Spleen (tissue), 11 donors: ENCODE measurements around the gene CDKN2A. TPM values are rescaled to one million over a fixed set of nuclear protein-coding genes. Genes with fewer than 3 reads are reported as not detected.

Experiments
- DNase-seq: peaks from one replicate; pipeline ENCODE4 v3.0.0-alpha.2; 2020
- H3K27ac ChIP-seq, 8 donors: fragments of 200-600 bp; sonication (generic) in 7 of 8; 1 replicate in 4 of 8; 2 replicates in 4 of 8; pipeline versions ENCODE4 v1.5.0 to v1.8.0; 2016 to 2021; ENCODE audit warnings: inconsistent platforms in 4 of 8, mild to moderate bottlenecking in 4 of 8, moderate library complexity in 1 of 8
- H3K27me3 ChIP-seq, 7 donors: fragments of 200-600 bp; sonication (generic) in 6 of 7; replicated peaks in 1 of 7; 1 replicate in 4 of 7; 2 replicates in 3 of 7; pipeline versions ENCODE4 v1.5.0 to v1.8.0; 2016 to 2021; ENCODE audit warnings: inconsistent platforms in 3 of 7, mild to moderate bottlenecking in 1 of 7
- H3K36me3 ChIP-seq, 6 donors: fragments of 200-600 bp; sonication (generic) in 5 of 6; 1 replicate in 4 of 6; 2 replicates in 2 of 6; pipeline versions ENCODE4 v1.5.0 to v1.8.0; 2016 to 2021; ENCODE audit warnings: inconsistent platforms in 2 of 6
- H3K4me1 ChIP-seq, 6 donors: fragments of 200-600 bp; sonication (generic) in 5 of 6; 1 replicate in 3 of 6; 2 replicates in 3 of 6; pipeline versions ENCODE4 v1.5.0 to v1.8.0; 2016 to 2021; ENCODE audit warnings: inconsistent platforms in 3 of 6
- H3K4me3 ChIP-seq, 8 donors: fragments of 200-600 bp; sonication (generic) in 7 of 8; 1 replicate in 4 of 8; 2 replicates in 4 of 8; pipeline versions ENCODE4 v1.5.0 to v1.8.0; 2016 to 2021; ENCODE audit warnings: inconsistent platforms in 4 of 8, mild to moderate bottlenecking in 4 of 8, moderate library complexity in 2 of 8
- H3K9me3 ChIP-seq, 8 donors: fragments of 200-600 bp; sonication (generic) in 7 of 8; 1 replicate in 4 of 8; 2 replicates in 4 of 8; pipeline versions ENCODE4 v1.5.0 to v1.8.0; 2016 to 2021; ENCODE audit warnings: inconsistent platforms in 4 of 8
- POLR2A ChIP-seq, 3 donors: fragments of 450-650 bp; IDR thresholded peaks; one replicate each; pipeline ENCODE4 v1.5.1; 2017; ENCODE audit warnings: antibody characterized with exemption in 3 of 3, mild to moderate bottlenecking in 1 of 3
- POLR2AphosphoS5 ChIP-seq, 3 donors: sonication (generic); formaldehyde crosslinking; IDR thresholded peaks; one replicate each; pipeline ENCODE4 v1.5.1; 2017; ENCODE audit warnings: antibody characterized with exemption in 3 of 3
- WGBS, 5 donors: extraction: QIAGEN DNeasy Blood & Tissue Kit in 3 of 5; methylation state at CpG; one replicate each; pipeline versions ENCODE4 v1.1.5 to v1.1.7; 2013 to 2018; 5-methylcytosine and 5-hydroxymethylcytosine counted together
- intact Hi-C: fragments of 100-400 bp; cut with DNase I; formaldehyde crosslinking; loops from one replicate; pipeline ENCODE4 v1.15.0; 2023; ENCODE audit warnings: low total_unique reads
- polyA plus RNA-seq, 3 donors: library from polyadenylated mRNA; stranded (reverse); fragments of 200-250 nt; gene quantifications; one replicate each; pipeline ENCODE4 v1.2.1, GENCODE V29; 2013
- total RNA-seq, 7 donors: library from RNA; depleted of rRNA in 3 of 7; stranded (reverse); fragments of >200 nt in 3 of 7; fragmentation: NEBNext Ultra II Directional in 4 of 7; extraction: Animal tissue kit (Norgen Biotek cat#: 25700) in 4 of 7; gene quantifications; one replicate each; pipeline versions ENCODE4 v1.1.0 to v1.2.1, GENCODE V29; 2016 to 2021
- TF ChIP-seq, protein P1 (sequence below), 11 experiments: fragments of 200-600 bp in 7 of 11; fragments of 450-650 bp in 4 of 11; sonication (generic) in 4 of 11; IDR thresholded peaks in 8 of 11; conservative IDR thresholded peaks in 3 of 11; 1 replicate in 7 of 11; 2 replicates in 4 of 11; pipeline versions ENCODE4 v1.4.0 to v1.8.0; 2016 to 2021; ENCODE audit warnings: antibody characterized with exemption in 11 of 11, inconsistent platforms in 4 of 11, mild to moderate bottlenecking in 1 of 11
- donor health status: healthy with polysubstance abuse.
- donor health status: DM: no; HTN: no; CAD: no; lungs with moderate emphysema.
- donor health status: DM: no; HTN: no; CAD: no.
- donor health status: Bipolar disorder and iron deficiency.
- donor health status: healthy.
- donor health status: DM: no; HTN: no; CAD: no.
- donor health status: DM: yes; HTN: yes; CAD: no.

Gene CDKN2A
- total and polyA plus RNA-seq, 10 donors: 2.3 to 19.7 (median 7.0) TPM

DNA sequence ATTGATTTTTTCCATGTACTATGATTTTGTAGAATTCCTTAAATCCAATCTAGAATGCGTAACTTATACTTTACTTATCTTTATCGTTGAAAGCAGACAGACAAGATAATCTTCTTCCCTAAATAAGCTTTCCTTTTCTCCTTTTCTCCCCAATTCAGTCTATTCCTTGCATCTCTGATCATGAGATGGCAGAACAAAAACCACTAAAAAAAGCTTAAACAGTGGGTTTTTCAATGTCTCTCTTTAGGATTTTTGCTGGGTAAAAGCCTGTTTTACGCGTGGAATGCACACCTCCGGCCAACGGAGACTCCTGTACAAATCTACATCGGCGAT is 14.2 kb upstream of the CDKN2A start:
- Histone ChIP-seq H3K9me3 (no peaks in the 10 kb centered on the region), H3K36me3 (peaks cover 0 to 11% (median 0%) of the 10 kb centered on the region in 6 donors), H3K27ac (peak overlapping the region in 6 of 8 donors; percentile 51 to 89 (median 86)), H3K4me1 (peaks cover 8 to 52% (median 29%) of the 10 kb centered on the region in 6 donors), H3K4me3 (peak overlapping the region; percentile 65 to 90 (median 75)), H3K27me3 (peaks cover 4 to 85% (median 43%) of the 10 kb centered on the region in 7 donors)
- intact Hi-C loops: no loop called here
- TF ChIP-seq POLR2AphosphoS5 (IDR thresholded peaks at IDR 0.05) (no peak), POLR2A (IDR thresholded peaks at IDR 0.05) (no peak)
- TF ChIP-seq, protein P1, sequence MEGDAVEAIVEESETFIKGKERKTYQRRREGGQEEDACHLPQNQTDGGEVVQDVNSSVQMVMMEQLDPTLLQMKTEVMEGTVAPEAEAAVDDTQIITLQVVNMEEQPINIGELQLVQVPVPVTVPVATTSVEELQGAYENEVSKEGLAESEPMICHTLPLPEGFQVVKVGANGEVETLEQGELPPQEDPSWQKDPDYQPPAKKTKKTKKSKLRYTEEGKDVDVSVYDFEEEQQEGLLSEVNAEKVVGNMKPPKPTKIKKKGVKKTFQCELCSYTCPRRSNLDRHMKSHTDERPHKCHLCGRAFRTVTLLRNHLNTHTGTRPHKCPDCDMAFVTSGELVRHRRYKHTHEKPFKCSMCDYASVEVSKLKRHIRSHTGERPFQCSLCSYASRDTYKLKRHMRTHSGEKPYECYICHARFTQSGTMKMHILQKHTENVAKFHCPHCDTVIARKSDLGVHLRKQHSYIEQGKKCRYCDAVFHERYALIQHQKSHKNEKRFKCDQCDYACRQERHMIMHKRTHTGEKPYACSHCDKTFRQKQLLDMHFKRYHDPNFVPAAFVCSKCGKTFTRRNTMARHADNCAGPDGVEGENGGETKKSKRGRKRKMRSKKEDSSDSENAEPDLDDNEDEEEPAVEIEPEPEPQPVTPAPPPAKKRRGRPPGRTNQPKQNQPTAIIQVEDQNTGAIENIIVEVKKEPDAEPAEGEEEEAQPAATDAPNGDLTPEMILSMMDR (IDR thresholded peaks at IDR 0.05 in 8 of 11, conservative IDR thresholded peaks at IDR 0.05 in 3 of 11): no peak
- no peak for DNase-seq
- WGBS, 5 donors: 1 to 7% (median 3%) methylated on average over 8 of the region's 8 CpGs

DNA sequence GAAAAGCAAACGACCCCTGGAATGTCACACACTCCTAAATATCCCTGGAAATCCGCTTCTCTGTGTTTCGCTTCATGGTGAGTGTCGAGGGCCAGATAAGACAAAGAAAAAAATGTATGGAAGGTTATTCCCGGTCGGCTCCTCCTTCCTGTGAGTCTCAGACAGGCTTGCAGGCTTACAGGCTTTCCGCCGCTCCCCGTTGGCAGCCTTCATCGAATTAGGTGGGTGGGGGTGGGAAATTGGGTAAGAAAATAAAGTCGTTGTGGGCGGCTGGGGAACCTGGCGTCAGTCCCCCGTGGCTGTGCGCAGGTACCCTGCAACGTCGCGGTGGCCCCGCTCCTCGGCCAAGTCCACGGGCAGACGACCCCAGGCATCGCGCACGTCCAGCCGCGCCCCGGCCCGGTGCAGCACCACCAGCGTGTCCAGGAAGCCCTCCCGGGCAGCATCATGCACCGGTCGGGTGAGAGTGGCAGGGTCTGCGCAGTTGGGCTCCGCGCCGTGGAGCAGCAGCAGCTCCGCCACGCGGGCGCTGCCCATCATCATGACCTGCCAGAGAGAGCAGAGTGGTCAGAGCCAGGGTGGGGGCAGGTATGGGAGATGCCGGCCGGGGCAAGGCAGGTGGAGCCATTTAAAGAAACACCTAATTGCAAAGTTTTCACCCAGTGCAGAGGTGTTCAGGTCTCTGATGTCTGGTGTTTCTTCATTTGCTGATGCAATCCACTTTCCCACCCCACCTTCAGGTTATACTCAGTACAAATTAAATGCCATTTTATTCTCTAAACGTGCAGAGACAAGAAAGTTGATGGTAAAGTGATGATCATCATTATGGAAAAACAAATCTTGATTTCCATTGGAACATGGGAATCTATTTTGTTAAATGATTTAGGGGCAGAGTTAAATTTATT is 11.8 kb upstream of the CDKN2A start:
- Histone ChIP-seq H3K27ac (no peak overlapping the region), H3K36me3 (peaks cover 0 to 11% (median 0%) of the 10 kb centered on the region in 6 donors), H3K9me3 (no peaks in the 10 kb centered on the region), H3K27me3 (peaks cover 4 to 97% (median 47%) of the 10 kb centered on the region in 7 donors), H3K4me1 (peaks cover 8 to 52% (median 29%) of the 10 kb centered on the region in 6 donors), H3K4me3 (peak overlapping the region in 1 of 8 donors; percentile 31)
- intact Hi-C loops: no loop called here
- DNase-seq: peak; percentile 72
- WGBS, 5 donors: 7 to 38% (median 19%) methylated on average over 25 to 44 of the region's 44 CpGs
- TF ChIP-seq POLR2A (IDR thresholded peaks at IDR 0.05) (no peak), POLR2AphosphoS5 (IDR thresholded peaks at IDR 0.05) (peak in 1 of 3 donors; percentile 37)
- TF ChIP-seq, protein P1 (IDR thresholded peaks at IDR 0.05 in 8 of 11, conservative IDR thresholded peaks at IDR 0.05 in 3 of 11): no peak

DNA sequence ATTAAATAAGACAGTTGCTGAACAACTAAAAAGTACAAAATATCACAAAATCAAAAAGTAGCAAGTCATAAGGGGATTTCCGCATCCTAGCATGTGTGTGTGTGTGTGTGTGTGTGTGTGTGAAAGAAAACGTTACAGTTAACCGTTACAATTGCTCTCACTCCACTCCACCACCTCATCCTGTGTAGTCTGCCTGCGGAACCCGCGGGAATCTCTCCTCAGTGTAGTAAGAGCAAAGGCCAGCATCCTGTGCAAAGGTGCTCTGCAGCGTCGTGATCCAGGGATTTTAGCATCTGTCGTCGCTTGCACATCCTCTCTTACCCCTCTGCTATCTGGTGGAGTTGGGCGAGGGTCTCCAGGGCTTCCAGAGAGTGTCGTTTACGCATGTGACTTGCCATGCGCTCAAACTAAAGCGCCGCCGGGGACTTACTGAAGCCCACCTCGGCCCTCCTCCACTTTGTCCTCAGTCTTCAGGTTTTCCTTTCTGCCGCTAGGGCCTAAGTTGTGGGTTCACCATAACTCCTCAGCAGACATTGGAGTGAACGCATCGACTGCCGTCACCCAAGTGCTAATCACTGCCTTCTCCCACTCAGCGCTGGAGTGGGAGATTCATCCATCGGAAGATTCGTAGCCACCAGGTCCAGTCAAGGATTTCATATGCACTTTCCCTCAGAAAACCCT is 11.0 kb upstream of the CDKN2A start:
- no peaks in the 10 kb centered on the region for H3K9me3 ChIP-seq
- peak overlapping the region in 1 of 8 donors; percentile 31 for H3K4me3 ChIP-seq
- peaks cover 0 to 11% (median 0%) of the 10 kb centered on the region in 6 donors for H3K36me3 ChIP-seq
- intact Hi-C loops: no loop called here
- H3K4me1 ChIP-seq: peaks cover 8 to 52% (median 29%) of the 10 kb centered on the region in 6 donors
- DNase-seq: no peak
- TF ChIP-seq POLR2A (IDR thresholded peaks at IDR 0.05): no peak
- TF ChIP-seq, protein P1 (IDR thresholded peaks at IDR 0.05 in 8 of 11, conservative IDR thresholded peaks at IDR 0.05 in 3 of 11): peak in 1 of 11 experiments; percentile 16
- H3K27me3 ChIP-seq: peaks cover 4 to 93% (median 47%) of the 10 kb centered on the region in 7 donors
- 9 to 44% (median 25%) methylated on average over 18 to 25 of the region's 25 CpGs for WGBS, 5 donors
- H3K27ac ChIP-seq: no peak overlapping the region

DNA sequence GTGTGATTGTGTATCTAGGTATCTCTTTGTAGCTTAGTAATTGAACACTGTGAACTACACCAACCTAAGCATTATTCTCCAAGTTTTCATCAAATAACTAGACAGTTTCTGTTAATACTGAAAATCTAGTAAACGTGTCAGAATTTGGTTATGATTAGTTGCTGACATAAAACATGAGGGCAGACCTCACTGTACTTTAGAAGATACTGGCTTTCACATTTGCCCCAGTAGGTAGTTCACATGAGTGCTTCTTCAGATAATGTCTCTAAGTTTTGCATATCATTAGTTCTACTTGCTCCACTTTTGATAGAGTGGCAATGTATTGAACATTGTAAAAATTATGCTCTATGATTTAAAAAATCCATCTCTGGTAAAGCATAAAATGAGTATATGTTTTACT is 7.8 kb upstream of the CDKN2A start:
- WGBS, 5 donors: 21 to 52% (median 35%) methylated on average over 1 of the region's 1 CpG
- intact Hi-C loops: no loop called here
- Histone ChIP-seq H3K27me3 (peaks cover under 1 to 64% (median 39%) of the 10 kb centered on the region in 7 donors), H3K4me1 (peaks cover under 1 to 25% (median 16%) of the 10 kb centered on the region in 6 donors), H3K36me3 (peaks cover 0 to 11% (median 0%) of the 10 kb centered on the region in 6 donors), H3K4me3 (no peak overlapping the region), H3K27ac (no peak overlapping the region), H3K9me3 (no peaks in the 10 kb centered on the region)
- TF ChIP-seq POLR2AphosphoS5 (IDR thresholded peaks at IDR 0.05): no peak
- TF ChIP-seq, protein P1 (IDR thresholded peaks at IDR 0.05 in 8 of 11, conservative IDR thresholded peaks at IDR 0.05 in 3 of 11): no peak
- TF ChIP-seq POLR2A (IDR thresholded peaks at IDR 0.05): no peak
- DNase-seq: no peak
